HG03460 (cell line): ENCODE data around the gene DLX2.
"Not testable (repeated sequence)": the region's sequence is repeated elsewhere in the genome, so short reads cannot be mapped to it uniquely, and the experiment has no call there.

Experiments used
- ATAC-seq: cut with Tn5 transposase; IDR thresholded peaks from one replicate; pipeline ENCODE4 v1.9.1; 2021; ENCODE audit not compliant: unreplicated experiment

Gene DLX2

GRCh38 chr2:172102391-172103359 is at the start of gene DLX2:
Gene DLX2 (minus strand): TSS chr2:172102900. CDS start chr2:172102538, 362 bp downstream.
- peak; percentile 59 for ATAC-seq

- no peak for ATAC-seq
These were observed 45.4 kb upstream of the DLX2 start for GRCh38 chr2:172147944-172148650.

GRCh38 chr2:172143817-172144216 is 41.1 kb upstream of the DLX2 start:
- no peak for ATAC-seq

- not testable (repeated sequence) for ATAC-seq
These were observed 36.0 kb upstream of the DLX2 start for GRCh38 chr2:172138727-172139126.

- no peak for ATAC-seq
These were observed 35.2 kb upstream of the DLX2 start for GRCh38 chr2:172137943-172138342.

GRCh38 chr2:172137109-172137508 is 34.4 kb upstream of the DLX2 start:
- no peak for ATAC-seq

- no peak for ATAC-seq
These were observed 32.7 kb upstream of the DLX2 start for GRCh38 chr2:172135446-172135845.

GRCh38 chr2:172134270-172134669 is 31.6 kb upstream of the DLX2 start:
- ATAC-seq: no peak

- ATAC-seq: no peak
These were observed 29.2 kb upstream of the DLX2 start for GRCh38 chr2:172131713-172132555.

GRCh38 chr2:172129404-172129803 is 26.7 kb upstream of the DLX2 start:
- no peak for ATAC-seq

- ATAC-seq: no peak
These were observed 25.8 kb upstream of the DLX2 start for GRCh38 chr2:172128484-172128883.

- ATAC-seq: no peak
These were observed 17.4 kb upstream of the DLX2 start for GRCh38 chr2:172120118-172120517.

- ATAC-seq: no peak
These were observed 16.4 kb upstream of the DLX2 start for GRCh38 chr2:172119089-172119488.

- no peak for ATAC-seq
These were observed 13.4 kb upstream of the DLX2 start for GRCh38 chr2:172116107-172116506.

- no peak for ATAC-seq
These were observed 11.9 kb upstream of the DLX2 start for GRCh38 chr2:172114579-172114978.

GRCh38 chr2:172114176-172114575 is 11.5 kb upstream of the DLX2 start:
- ATAC-seq: not testable (repeated sequence)

- no peak for ATAC-seq
These were observed 10.9 kb upstream of the DLX2 start for GRCh38 chr2:172113617-172114016.

GRCh38 chr2:172109988-172110811 is 7.5 kb upstream of the DLX2 start:
- ATAC-seq: no peak

GRCh38 chr2:172109256-172109987 is 6.7 kb upstream of the DLX2 start:
- no peak for ATAC-seq

GRCh38 chr2:172108587-172108930 is 5.9 kb upstream of the DLX2 start:
- ATAC-seq: no peak
